Type B pancreatic cell (in vitro differentiated cells): ENCODE data around the gene RLN1. TPM values are rescaled to one million over a fixed set of nuclear protein-coding genes. Genes with fewer than 3 reads are reported as not detected.

ENCODE experiments used
- DNase-seq: peaks from one replicate; pipeline ENCODE4 v3.0.0; 2021; ENCODE audit warnings: mixed read lengths; ENCODE audit not compliant: unreplicated experiment; ENCODE audit errors: extremely low spot score
- H3K27ac Mint-ChIP-seq: 2 replicates; pipeline ENCODE4 v1.8.0; 2021; ENCODE audit warnings: mild to moderate bottlenecking, mixed read lengths
- H3K27me3 Mint-ChIP-seq: 2 replicates; pipeline ENCODE4 v1.8.0; 2021; ENCODE audit warnings: mixed read lengths
- H3K36me3 Mint-ChIP-seq: 2 replicates; pipeline ENCODE4 v1.8.0; 2021; ENCODE audit warnings: mixed read lengths
- H3K4me1 Mint-ChIP-seq: one replicate; pipeline ENCODE4 v1.8.0; 2021; ENCODE audit warnings: mixed read lengths; ENCODE audit not compliant: unreplicated experiment
- H3K4me3 Mint-ChIP-seq: 2 replicates; pipeline ENCODE4 v1.8.0; 2021; ENCODE audit warnings: mild to moderate bottlenecking, mixed read lengths
- H3K9me3 Mint-ChIP-seq: 2 replicates; pipeline ENCODE4 v1.8.0; 2021; ENCODE audit warnings: mixed read lengths
- total RNA-seq: library from RNA; stranded (reverse); gene quantifications from 2 replicates; pipeline ENCODE4 v1.2.1, GENCODE V29; 2021; ENCODE audit warnings: low replicate concordance
- TF ChIP-seq, protein P1 (sequence below): fragments of 200-600 bp; sonication (generic); conservative IDR thresholded peaks from 2 replicates; pipeline ENCODE4 v1.5.0; 2021; ENCODE audit warnings: antibody characterized with exemption, mild to moderate bottlenecking

RLN1 gene
- total RNA-seq, 1 donor from 2014 or later: 0.41 TPM

DNA sequence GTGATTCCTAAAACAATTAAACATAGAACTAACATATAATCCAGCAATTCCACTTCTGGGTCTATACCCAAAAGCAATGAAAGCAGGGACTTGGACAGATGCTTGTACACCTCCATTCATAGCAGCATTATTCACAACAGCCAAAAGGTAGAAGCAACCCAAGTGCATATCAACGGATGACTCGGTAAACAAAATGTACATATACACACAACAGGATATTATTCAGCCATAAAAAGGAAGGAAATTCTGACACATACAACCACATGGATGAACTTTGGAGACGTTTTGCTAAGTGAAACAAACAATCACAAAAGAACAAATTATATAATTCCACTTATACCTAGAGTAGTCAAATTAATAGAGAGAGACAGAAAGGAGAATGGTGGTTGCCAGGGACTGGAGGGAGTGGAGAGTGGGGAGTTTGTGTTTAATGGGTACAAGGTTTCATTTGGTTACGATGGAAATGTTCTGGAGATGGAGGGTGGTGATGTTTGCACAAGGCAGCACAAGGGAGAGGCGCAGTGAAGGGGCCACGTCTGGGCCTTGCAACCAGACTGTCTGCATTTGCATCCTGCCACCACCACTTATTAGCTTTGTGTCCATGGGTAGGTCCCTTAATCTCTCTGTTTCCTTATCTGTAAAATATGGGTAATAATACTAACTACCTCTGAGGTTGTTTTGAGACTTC is 36.3 kb upstream of the RLN1 start:
- DNase-seq: no peak
- Mint-ChIP-seq H3K27ac (no peak overlapping the region), H3K9me3 (no peaks in the 10 kb centered on the region), H3K4me1 (no peaks in the 10 kb centered on the region), H3K4me3 (no peak overlapping the region), H3K36me3 (peaks cover 3% of the 10 kb centered on the region), H3K27me3 (no peaks in the 10 kb centered on the region)
- TF ChIP-seq, protein P1, sequence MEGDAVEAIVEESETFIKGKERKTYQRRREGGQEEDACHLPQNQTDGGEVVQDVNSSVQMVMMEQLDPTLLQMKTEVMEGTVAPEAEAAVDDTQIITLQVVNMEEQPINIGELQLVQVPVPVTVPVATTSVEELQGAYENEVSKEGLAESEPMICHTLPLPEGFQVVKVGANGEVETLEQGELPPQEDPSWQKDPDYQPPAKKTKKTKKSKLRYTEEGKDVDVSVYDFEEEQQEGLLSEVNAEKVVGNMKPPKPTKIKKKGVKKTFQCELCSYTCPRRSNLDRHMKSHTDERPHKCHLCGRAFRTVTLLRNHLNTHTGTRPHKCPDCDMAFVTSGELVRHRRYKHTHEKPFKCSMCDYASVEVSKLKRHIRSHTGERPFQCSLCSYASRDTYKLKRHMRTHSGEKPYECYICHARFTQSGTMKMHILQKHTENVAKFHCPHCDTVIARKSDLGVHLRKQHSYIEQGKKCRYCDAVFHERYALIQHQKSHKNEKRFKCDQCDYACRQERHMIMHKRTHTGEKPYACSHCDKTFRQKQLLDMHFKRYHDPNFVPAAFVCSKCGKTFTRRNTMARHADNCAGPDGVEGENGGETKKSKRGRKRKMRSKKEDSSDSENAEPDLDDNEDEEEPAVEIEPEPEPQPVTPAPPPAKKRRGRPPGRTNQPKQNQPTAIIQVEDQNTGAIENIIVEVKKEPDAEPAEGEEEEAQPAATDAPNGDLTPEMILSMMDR: no peak

GRCh38 chr9:5375091-5375490 is 35.4 kb upstream of the RLN1 start:
- Mint-ChIP-seq H3K4me1 (no peaks in the 10 kb centered on the region), H3K27ac (no peak overlapping the region), H3K9me3 (no peaks in the 10 kb centered on the region), H3K36me3 (no peaks in the 10 kb centered on the region), H3K27me3 (no peaks in the 10 kb centered on the region), H3K4me3 (no peak overlapping the region)
- TF ChIP-seq, protein P1: no peak
- no peak for DNase-seq

DNA sequence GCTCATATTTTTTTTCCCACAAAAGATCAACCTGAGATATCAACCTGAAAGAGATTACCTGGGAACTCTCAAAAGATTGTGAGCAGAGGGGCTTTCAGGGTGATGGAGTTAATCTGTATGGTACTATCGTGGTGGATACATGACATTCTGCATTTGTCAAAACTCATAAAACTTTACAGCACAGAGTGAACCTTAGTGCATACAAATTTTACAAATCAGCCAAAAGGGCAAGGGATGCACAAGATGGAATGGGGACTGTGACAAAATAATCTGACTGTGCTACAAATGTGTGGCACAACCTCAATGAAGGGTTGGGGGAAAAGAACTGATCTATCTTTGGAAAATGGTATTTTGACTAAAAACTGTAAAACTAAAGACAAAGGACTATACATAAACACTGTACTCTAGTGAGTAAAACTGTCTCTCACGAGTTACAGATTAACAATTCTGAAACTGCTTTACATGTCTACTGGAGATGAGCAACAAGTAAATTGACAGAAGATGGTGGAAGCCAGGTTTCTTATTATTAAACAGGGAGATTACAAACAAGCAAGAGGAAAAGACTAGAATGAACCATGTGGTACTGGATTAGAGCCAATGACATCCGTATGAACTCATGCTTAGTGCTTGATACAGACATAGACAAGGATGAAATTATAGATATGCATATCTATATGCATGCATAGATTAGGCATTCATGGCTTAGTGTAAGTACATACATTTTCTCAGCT is 24.8 kb upstream of the RLN1 start:
- TF ChIP-seq, protein P1: no peak
- H3K9me3 Mint-ChIP-seq: no peaks in the 10 kb centered on the region
- no peaks in the 10 kb centered on the region for H3K27me3 Mint-ChIP-seq
- no peaks in the 10 kb centered on the region for H3K36me3 Mint-ChIP-seq
- no peak overlapping the region for H3K27ac Mint-ChIP-seq
- DNase-seq: no peak
- H3K4me3 Mint-ChIP-seq: no peak overlapping the region
- no peaks in the 10 kb centered on the region for H3K4me1 Mint-ChIP-seq

- no peak for DNase-seq
- Mint-ChIP-seq H3K27ac (no peak overlapping the region), H3K27me3 (no peaks in the 10 kb centered on the region), H3K36me3 (peaks cover 6% of the 10 kb centered on the region), H3K4me3 (no peak overlapping the region), H3K9me3 (no peaks in the 10 kb centered on the region), H3K4me1 (no peaks in the 10 kb centered on the region)
- TF ChIP-seq, protein P1: no peak
These were observed 21.8 kb upstream of the RLN1 start for GRCh38 chr9:5361326-5362010.

GRCh38 chr9:5360341-5360740 is 20.7 kb upstream of the RLN1 start:
- Mint-ChIP-seq H3K36me3 (peaks cover 6% of the 10 kb centered on the region), H3K4me3 (no peak overlapping the region), H3K4me1 (no peaks in the 10 kb centered on the region), H3K9me3 (no peaks in the 10 kb centered on the region), H3K27ac (no peak overlapping the region), H3K27me3 (no peaks in the 10 kb centered on the region)
- TF ChIP-seq, protein P1: no peak
- no peak for DNase-seq
